ENCODE data around the gene SH3BGR. TPM values are rescaled to one million over a fixed set of nuclear protein-coding genes. Genes with fewer than 3 reads are reported as not detected.

SH3BGR gene
- total and polyA plus RNA-seq, 12 donors: 87.8 to 243 (median 144) TPM

- Histone ChIP-seq H3K9me3 (peaks cover 0 to 5% (median 0%) of the 10 kb centered on the region in 11 donors), H3K27me3 (no peaks in the 10 kb centered on the region), H3K27ac (no peak overlapping the region), H3K4me3 (no peak overlapping the region), H3K4me1 (peaks cover 3 to 46% (median 21%) of the 10 kb centered on the region in 9 donors), H3K36me3 (no peaks in the 10 kb centered on the region)
- ATAC-seq: peak in 7 of 8 donors; percentile 61 to 84 (median 74)
- 39 to 43% methylated on average over 3 of the region's 3 CpGs for WGBS, 2 donors
- TF ChIP-seq CTCF (IDR thresholded peaks at IDR 0.05): no peak
- intact Hi-C loops (cut with DNase I): loop anchor here in 4 of 10 donors (2.0 to 10.0 kb wide), 4 partner anchors 110 to 192 kb away; no protein-coding TSS in a partner anchor
- peak in 1 of 2 donors; percentile 28 for DNase-seq
These were observed 73.4 kb downstream of the SH3BGR start for GRCh38 chr21:39525129-39525528.

- Histone ChIP-seq H3K4me1 (peaks cover 3 to 46% (median 21%) of the 10 kb centered on the region in 9 donors), H3K9me3 (peaks cover 0 to 5% (median 0%) of the 10 kb centered on the region in 11 donors), H3K27ac (no peak overlapping the region), H3K27me3 (no peaks in the 10 kb centered on the region), H3K4me3 (no peak overlapping the region), H3K36me3 (no peaks in the 10 kb centered on the region)
- WGBS, 2 donors: 96 to 97% methylated on average over 12 of the region's 12 CpGs
- DNase-seq (no peak), ATAC-seq (no peak)
- intact Hi-C loops (cut with DNase I): loop anchor here in 4 of 10 donors (2.0 to 10.0 kb wide), 4 partner anchors 109 to 191 kb away; no protein-coding TSS in a partner anchor
- no peak for TF ChIP-seq CTCF (IDR thresholded peaks at IDR 0.05)
These were observed 73.8 kb downstream of the SH3BGR start for GRCh38 chr21:39525601-39526000.

- Histone ChIP-seq H3K4me3 (no peak overlapping the region), H3K27me3 (no peaks in the 10 kb centered on the region), H3K36me3 (no peaks in the 10 kb centered on the region), H3K9me3 (peaks cover 0 to 5% (median 0%) of the 10 kb centered on the region in 11 donors), H3K27ac (no peak overlapping the region), H3K4me1 (peaks cover 3 to 46% (median 21%) of the 10 kb centered on the region in 9 donors)
- ATAC-seq (no peak), DNase-seq (no peak)
- 76 to 88% methylated on average over 5 of the region's 5 CpGs for WGBS, 2 donors
- no peak for TF ChIP-seq CTCF (IDR thresholded peaks at IDR 0.05)
- intact Hi-C loops (cut with DNase I): loop anchor here in 3 of 10 donors (5.0 to 10.0 kb wide), 3 partner anchors 108 to 185 kb away; no protein-coding TSS in a partner anchor
These were observed 75.4 kb downstream of the SH3BGR start for GRCh38 chr21:39527067-39527595.

GRCh38 chr21:39527664-39528381 lies 76.1 kb downstream of the SH3BGR start:
- no peak for TF ChIP-seq CTCF (IDR thresholded peaks at IDR 0.05)
- H3K4me3 ChIP-seq: no peak overlapping the region
- H3K27ac ChIP-seq: peak overlapping the region in 1 of 10 donors; percentile 51
- intact Hi-C loops (cut with DNase I): loop anchor here in 3 of 10 donors (5.0 to 10.0 kb wide), 3 partner anchors 107 to 184 kb away; no protein-coding TSS in a partner anchor
- ATAC-seq: peak in 1 of 8 donors; percentile 18
- H3K36me3 ChIP-seq: no peaks in the 10 kb centered on the region
- no peak for DNase-seq
- H3K27me3 ChIP-seq: no peaks in the 10 kb centered on the region
- 22 to 30% methylated on average over 8 of the region's 8 CpGs for WGBS, 2 donors
- H3K9me3 ChIP-seq: peaks cover 0 to 5% (median 0%) of the 10 kb centered on the region in 11 donors
- H3K4me1 ChIP-seq: peaks cover 3 to 39% (median 21%) of the 10 kb centered on the region in 9 donors

Measured in heart right ventricle (tissue), 16 donors.